HG03469 (cell line): ENCODE results near the gene CMTM4.
A peak's percentile ranks its signal among the peaks of the same experiment; 100 is the strongest.
"Not testable (repeated sequence)": the region's sequence is repeated elsewhere in the genome, so short reads cannot be mapped to it uniquely, and the experiment has no call there.

ENCODE experiments used
- ATAC-seq: cut with Tn5 transposase; IDR thresholded peaks from one replicate; pipeline ENCODE4 v1.9.1; 2021; ENCODE audit warnings: mild to moderate bottlenecking, moderate library complexity, moderate number of reproducible peaks; ENCODE audit not compliant: unreplicated experiment

Gene CMTM4

GRCh38 chr16:66705790-66706505, 9.4 kb upstream of the CMTM4 start:
- ATAC-seq, result no peak

- ATAC-seq, result no peak
These were observed 7.1 kb upstream of the CMTM4 start for GRCh38 chr16:66703406-66704215.

- ATAC-seq, result no peak
These were observed 5.0 kb upstream of the CMTM4 start for GRCh38 chr16:66701516-66701915.

- no peak for ATAC-seq
These were observed 4.5 kb upstream of the CMTM4 start for GRCh38 chr16:66701026-66701425.

GRCh38 chr16:66699898-66700297, 3.4 kb upstream of the CMTM4 start:
- ATAC-seq, result no peak

GRCh38 chr16:66698046-66698445, 1.5 kb upstream of the CMTM4 start:
- ATAC-seq, result no peak

- ATAC-seq, result peak; percentile 19
These were observed 441 bp downstream of the CMTM4 start for GRCh38 chr16:66695935-66696668.

- no peak for ATAC-seq
These were observed 1.0 kb downstream of the CMTM4 start for GRCh38 chr16:66695471-66695934.

GRCh38 chr16:66693149-66693548, 3.4 kb downstream of the CMTM4 start:
- no peak for ATAC-seq

- no peak for ATAC-seq
These were observed 4.2 kb downstream of the CMTM4 start for GRCh38 chr16:66692341-66692740.

GRCh38 chr16:66691234-66691633, 5.3 kb downstream of the CMTM4 start:
- no peak for ATAC-seq

GRCh38 chr16:66690106-66690847, 6.3 kb downstream of the CMTM4 start:
- no peak for ATAC-seq

GRCh38 chr16:66689282-66689681, 7.3 kb downstream of the CMTM4 start:
- no peak for ATAC-seq

- no peak for ATAC-seq
These were observed 8.5 kb downstream of the CMTM4 start for GRCh38 chr16:66687906-66688625.

GRCh38 chr16:66685501-66686115, 10.9 kb downstream of the CMTM4 start:
- not testable (repeated sequence) for ATAC-seq

GRCh38 chr16:66682271-66682670, 14.3 kb downstream of the CMTM4 start:
- ATAC-seq, result no peak

- no peak for ATAC-seq
These were observed 14.9 kb downstream of the CMTM4 start for GRCh38 chr16:66681676-66682075.

- ATAC-seq, result no peak
These were observed 18.2 kb downstream of the CMTM4 start for GRCh38 chr16:66678337-66678736.

- ATAC-seq, result no peak
These were observed 18.7 kb downstream of the CMTM4 start for GRCh38 chr16:66677836-66678235.

GRCh38 chr16:66677179-66677578, 19.4 kb downstream of the CMTM4 start:
- no peak for ATAC-seq
